SK-N-SH (cell line): ENCODE data around the gene AGBL4.

ENCODE experiments used
- CTCF ChIP-seq: fragments of 200-600 bp; sonication (generic); IDR thresholded peaks from 2 replicates; pipeline ENCODE4 v1.6.1; 2017; ENCODE audit warnings: antibody characterized with exemption, mild to moderate bottlenecking, moderate library complexity
- EP300 ChIP-seq, 2 experiments: IDR thresholded peaks; 2 replicates each; pipeline versions ENCODE4 v1.4.0 to v1.6.1; 2012; ENCODE audit warnings: borderline replicate concordance in 1 of 2, low read depth in 1 of 2, low read length in 1 of 2
- EZH2phosphoT487 ChIP-seq: fragments of 200-600 bp; sonication (generic); IDR thresholded peaks from 2 replicates; pipeline ENCODE4 v1.6.1; 2017; ENCODE audit warnings: low read depth, mixed run types, mild to moderate bottlenecking, antibody characterized with exemption, moderate library complexity, borderline replicate concordance
- JUND ChIP-seq: IDR thresholded peaks from 2 replicates; pipeline ENCODE4 v1.4.0; 2012
- MAX ChIP-seq: IDR thresholded peaks from 2 replicates; pipeline ENCODE4 v1.4.0; 2012; ENCODE audit warnings: low read depth
- MXI1 ChIP-seq: IDR thresholded peaks from 2 replicates; pipeline ENCODE4 v1.6.1; 2012; ENCODE audit warnings: mild to moderate bottlenecking, low read depth, low read length, improper control_type of control experiment
- POLR2AphosphoS5 ChIP-seq: IDR thresholded peaks from 2 replicates; pipeline ENCODE4 v1.6.1; 2012; ENCODE audit warnings: low read depth, low read length
- RAD21 ChIP-seq: IDR thresholded peaks from 2 replicates; pipeline ENCODE4 v1.6.1; 2012; ENCODE audit warnings: mild to moderate bottlenecking, low read length
- RFX5 ChIP-seq: IDR thresholded peaks from 2 replicates; pipeline ENCODE4 v1.6.1; 2012; ENCODE audit warnings: mild to moderate bottlenecking, improper control_type of control experiment, low read length
- SIN3A ChIP-seq: IDR thresholded peaks from 2 replicates; pipeline ENCODE4 v1.6.1; 2012; ENCODE audit warnings: low read depth, mild to moderate bottlenecking, low read length, moderate library complexity, borderline replicate concordance
- SMC3 ChIP-seq: IDR thresholded peaks from 2 replicates; pipeline ENCODE4 v1.6.1; 2012; ENCODE audit warnings: low read depth, low read length, improper control_type of control experiment
- TAF1 ChIP-seq: IDR thresholded peaks from 2 replicates; pipeline ENCODE4 v1.6.1; 2012; ENCODE audit warnings: low read depth, mild to moderate bottlenecking, low read length, moderate library complexity, borderline replicate concordance
- TEAD4 ChIP-seq: IDR thresholded peaks from 2 replicates; pipeline ENCODE4 v1.4.0; 2012; ENCODE audit warnings: mild to moderate bottlenecking, borderline replicate concordance; ENCODE audit not compliant: insufficient read depth
- ZBTB33 ChIP-seq: IDR thresholded peaks from 2 replicates; pipeline ENCODE4 v1.4.0; 2012; ENCODE audit warnings: low read depth, borderline replicate concordance

GRCh38 chr1:50060279-50060678 lies 36.5 kb upstream of the AGBL4 start:
- no peak for TF ChIP-seq POLR2AphosphoS5
- no peak for TF ChIP-seq CTCF
- no peak for TF ChIP-seq RAD21
- TF ChIP-seq TEAD4: no peak
- TF ChIP-seq MAX: no peak
- TF ChIP-seq EZH2phosphoT487: no peak
- no peak for TF ChIP-seq ZBTB33
- TF ChIP-seq TAF1: no peak
- TF ChIP-seq SMC3: no peak
- TF ChIP-seq EP300 (IDR thresholded peaks at IDR 0.05; ENCODE audit: borderline replicate concordance in 1 of 2, low read depth in 1 of 2, low read length in 1 of 2): no peak
- TF ChIP-seq SIN3A: no peak
- TF ChIP-seq RFX5: no peak
- no peak for TF ChIP-seq JUND
- TF ChIP-seq MXI1: no peak
